Measurements from ENCODE around the gene KIF26B.

GRCh38 chr1:245332085-245332484 is 177.3 kb downstream of the KIF26B start:
- TF ChIP-seq TP53 (CRISPR knock-in tag; IDR thresholded peaks at IDR 0.05) (no peak), CHD2 (IDR thresholded peaks at IDR 0.05; ENCODE audit: low read length, partially characterized antibody) (no peak), CTCF (IDR thresholded peaks at IDR 0.05) (no peak), CHD4 (IDR thresholded peaks at IDR 0.05; ENCODE audit: borderline replicate concordance) (no peak), RFX5 (IDR thresholded peaks at IDR 0.05) (no peak), KDM1A (IDR thresholded peaks at IDR 0.05; ENCODE audit: low read depth) (no peak), POLR2A (IDR thresholded peaks at IDR 0.05; ENCODE audit: low read length) (no peak), RAD21 (conservative IDR thresholded peaks at IDR 0.05 in 1 of 2, IDR thresholded peaks at IDR 0.05 in 1 of 2) (no peak)
- TF ChIP-seq, protein P1, sequence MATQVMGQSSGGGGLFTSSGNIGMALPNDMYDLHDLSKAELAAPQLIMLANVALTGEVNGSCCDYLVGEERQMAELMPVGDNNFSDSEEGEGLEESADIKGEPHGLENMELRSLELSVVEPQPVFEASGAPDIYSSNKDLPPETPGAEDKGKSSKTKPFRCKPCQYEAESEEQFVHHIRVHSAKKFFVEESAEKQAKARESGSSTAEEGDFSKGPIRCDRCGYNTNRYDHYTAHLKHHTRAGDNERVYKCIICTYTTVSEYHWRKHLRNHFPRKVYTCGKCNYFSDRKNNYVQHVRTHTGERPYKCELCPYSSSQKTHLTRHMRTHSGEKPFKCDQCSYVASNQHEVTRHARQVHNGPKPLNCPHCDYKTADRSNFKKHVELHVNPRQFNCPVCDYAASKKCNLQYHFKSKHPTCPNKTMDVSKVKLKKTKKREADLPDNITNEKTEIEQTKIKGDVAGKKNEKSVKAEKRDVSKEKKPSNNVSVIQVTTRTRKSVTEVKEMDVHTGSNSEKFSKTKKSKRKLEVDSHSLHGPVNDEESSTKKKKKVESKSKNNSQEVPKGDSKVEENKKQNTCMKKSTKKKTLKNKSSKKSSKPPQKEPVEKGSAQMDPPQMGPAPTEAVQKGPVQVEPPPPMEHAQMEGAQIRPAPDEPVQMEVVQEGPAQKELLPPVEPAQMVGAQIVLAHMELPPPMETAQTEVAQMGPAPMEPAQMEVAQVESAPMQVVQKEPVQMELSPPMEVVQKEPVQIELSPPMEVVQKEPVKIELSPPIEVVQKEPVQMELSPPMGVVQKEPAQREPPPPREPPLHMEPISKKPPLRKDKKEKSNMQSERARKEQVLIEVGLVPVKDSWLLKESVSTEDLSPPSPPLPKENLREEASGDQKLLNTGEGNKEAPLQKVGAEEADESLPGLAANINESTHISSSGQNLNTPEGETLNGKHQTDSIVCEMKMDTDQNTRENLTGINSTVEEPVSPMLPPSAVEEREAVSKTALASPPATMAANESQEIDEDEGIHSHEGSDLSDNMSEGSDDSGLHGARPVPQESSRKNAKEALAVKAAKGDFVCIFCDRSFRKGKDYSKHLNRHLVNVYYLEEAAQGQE (IDR thresholded peaks at IDR 0.05), result no peak
- TF ChIP-seq, protein P2, sequence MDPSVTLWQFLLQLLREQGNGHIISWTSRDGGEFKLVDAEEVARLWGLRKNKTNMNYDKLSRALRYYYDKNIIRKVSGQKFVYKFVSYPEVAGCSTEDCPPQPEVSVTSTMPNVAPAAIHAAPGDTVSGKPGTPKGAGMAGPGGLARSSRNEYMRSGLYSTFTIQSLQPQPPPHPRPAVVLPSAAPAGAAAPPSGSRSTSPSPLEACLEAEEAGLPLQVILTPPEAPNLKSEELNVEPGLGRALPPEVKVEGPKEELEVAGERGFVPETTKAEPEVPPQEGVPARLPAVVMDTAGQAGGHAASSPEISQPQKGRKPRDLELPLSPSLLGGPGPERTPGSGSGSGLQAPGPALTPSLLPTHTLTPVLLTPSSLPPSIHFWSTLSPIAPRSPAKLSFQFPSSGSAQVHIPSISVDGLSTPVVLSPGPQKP (IDR thresholded peaks at IDR 0.05; ENCODE audit: low read depth, low read length), result no peak

All from A549 (cell line).